GM13977 (cell line): ENCODE measurements around the gene ATF2.

Experiments
- DNase-seq: peaks from one replicate; pipeline ENCODE4 v3.0.0; 2012; ENCODE audit warnings: low spot score
- CTCF ChIP-seq: IDR thresholded peaks from 2 replicates; pipeline ENCODE4 v1.5.1; 2012; ENCODE audit warnings: mild to moderate bottlenecking, control low read depth; ENCODE audit not compliant: insufficient read depth; ENCODE audit errors: extremely low read depth, missing control alignments
- in situ Hi-C: fragments of 300-500 bp; cut with MboI; formaldehyde crosslinking; loops from one replicate; pipeline ENCODE4 v1.12.0; 2022; ENCODE audit warnings: low sequenced_read_pairs, low pct_unique_long_range_greater_than_20kb, mixed read lengths, inconsistent platforms; ENCODE audit not compliant: unreplicated experiment

The ATF2 gene

DNA sequence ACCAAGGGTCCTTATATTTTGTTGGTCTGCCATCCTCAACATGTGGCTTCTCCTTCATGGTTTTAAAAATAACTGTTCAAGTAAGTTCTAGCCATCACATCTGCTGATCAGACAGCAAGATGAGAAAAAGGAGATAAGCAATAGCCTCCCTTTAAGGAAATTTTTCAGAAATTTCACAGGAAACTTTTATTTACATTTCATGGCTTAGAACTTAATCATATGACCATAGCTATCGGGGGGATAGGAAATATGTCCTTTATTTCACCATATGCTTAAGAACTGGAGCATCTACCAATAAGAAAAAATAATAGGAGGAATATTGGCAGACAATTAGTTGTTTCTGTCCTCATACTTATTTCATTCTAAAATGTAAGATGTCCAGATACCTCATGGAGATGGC is 16.2 kb downstream of the ATF2 start:
- TF ChIP-seq CTCF: no peak
- in situ Hi-C loops: no loop called here
- no peak for DNase-seq

DNA sequence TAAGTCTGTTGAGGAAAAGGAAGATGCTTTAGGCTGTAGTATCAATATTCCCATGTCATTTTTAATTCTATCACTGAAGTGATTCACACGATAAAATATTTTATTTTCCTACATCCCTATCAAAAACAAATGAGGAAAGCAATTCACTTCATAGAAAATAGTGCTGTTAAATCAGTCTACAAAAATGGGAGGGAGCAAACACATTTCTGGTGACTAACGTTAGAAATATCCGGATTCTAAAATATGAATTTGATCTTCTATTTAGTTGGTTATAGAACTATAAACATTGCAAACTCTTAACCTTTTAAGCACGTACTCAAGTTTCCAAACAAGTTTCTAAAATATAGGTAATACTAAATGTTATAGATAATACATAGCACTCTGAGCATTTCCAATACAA is 20.8 kb downstream of the ATF2 start:
- no peak for TF ChIP-seq CTCF
- DNase-seq: no peak
- in situ Hi-C loops: no loop called here

DNA sequence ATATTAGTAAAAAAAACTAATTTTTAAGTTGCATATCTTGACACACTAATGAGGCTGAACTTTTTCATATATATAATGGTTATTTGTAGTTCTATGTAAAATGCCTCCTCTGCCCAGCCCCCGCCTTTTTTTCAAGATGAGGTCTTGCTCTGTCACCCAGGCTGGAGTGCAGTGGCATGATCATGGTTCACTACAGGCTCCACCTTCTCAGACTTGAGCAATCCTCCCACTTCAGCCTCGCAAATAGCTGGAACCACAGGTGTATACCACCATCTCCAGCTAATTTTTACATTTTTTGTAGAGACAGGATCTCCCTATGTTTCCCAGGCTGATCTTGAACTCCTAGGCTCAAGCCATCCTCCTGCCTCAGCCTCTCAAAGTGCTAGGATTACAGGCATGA is 24.3 kb downstream of the ATF2 start:
- no peak for DNase-seq
- in situ Hi-C loops: no loop called here
- no peak for TF ChIP-seq CTCF

DNA sequence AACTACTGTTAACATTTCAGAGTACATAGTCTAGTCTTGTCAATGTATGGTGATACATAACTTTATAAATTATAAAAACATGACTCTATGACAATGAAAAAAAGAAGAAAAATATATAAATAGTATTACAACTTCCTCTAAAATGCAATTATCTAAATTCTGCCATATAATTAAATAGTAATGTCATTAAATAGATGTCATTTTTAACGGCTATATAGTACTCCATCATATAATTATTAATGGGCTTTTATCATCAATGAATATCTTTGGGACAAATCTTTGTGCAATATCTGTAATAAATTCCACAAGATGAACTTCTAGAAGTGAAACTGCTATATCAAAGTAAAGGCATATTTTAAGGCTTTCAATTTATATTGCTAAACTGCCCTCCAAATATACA is 24.8 kb downstream of the ATF2 start:
- in situ Hi-C loops: no loop called here
- DNase-seq: no peak
- TF ChIP-seq CTCF: no peak

GRCh38 chr2:175140332-175140731 is 27.7 kb downstream of the ATF2 start:
- DNase-seq: no peak
- TF ChIP-seq CTCF: no peak
- in situ Hi-C loops: no loop called here

DNA sequence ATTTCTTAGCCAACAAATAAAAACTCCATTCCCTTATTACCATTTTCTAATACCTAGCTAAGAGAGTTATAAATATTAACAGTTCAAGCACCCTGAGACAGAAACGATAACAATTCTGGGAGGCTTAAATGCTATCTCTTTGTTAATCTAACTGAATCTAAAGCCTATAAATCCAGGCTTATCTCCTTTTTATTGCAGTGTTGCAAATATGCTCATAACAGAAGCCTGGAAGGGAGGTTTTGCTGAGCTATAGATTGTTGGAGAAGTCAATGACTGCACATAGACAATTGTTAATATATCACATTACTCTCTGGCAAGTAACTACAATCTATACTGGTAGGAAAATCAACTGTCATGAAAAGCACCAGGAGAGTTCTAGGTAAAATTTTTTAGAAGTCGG is 30.2 kb downstream of the ATF2 start:
- DNase-seq: no peak
- no peak for TF ChIP-seq CTCF
- in situ Hi-C loops: no loop called here
